NOMO-1 treated with dmso at 0.1 percent for 144 hours (cell line): ENCODE results near the gene CCDC13.

ENCODE experiments used
- DNase-seq: peaks from one replicate; lab custom pipeline; 2025; ENCODE audit not compliant: unreplicated experiment; lab: John Stamatoyannopoulos, UW

CCDC13 gene

DNA sequence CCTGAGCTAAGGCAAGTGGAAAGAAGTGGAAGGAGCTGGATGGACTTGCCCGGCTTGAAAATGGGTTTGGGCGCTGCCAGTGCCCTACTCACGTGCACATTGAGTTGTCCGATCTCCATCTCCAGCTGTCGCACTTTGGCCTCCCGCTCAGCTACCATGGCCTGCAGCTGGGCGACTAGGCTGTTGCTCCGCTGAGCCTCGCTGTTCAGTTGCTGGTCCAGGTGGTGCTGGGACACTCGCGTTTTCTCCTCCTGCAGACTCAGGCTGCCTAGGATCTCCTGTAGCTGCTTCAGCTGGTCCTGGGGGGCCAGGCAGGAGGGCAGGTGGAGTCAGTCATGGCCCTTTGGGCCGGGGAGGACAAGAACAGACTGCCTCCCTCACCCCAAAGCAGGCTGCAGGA, 37.4 kb downstream of the CCDC13 start:
- no peak for DNase-seq

DNA sequence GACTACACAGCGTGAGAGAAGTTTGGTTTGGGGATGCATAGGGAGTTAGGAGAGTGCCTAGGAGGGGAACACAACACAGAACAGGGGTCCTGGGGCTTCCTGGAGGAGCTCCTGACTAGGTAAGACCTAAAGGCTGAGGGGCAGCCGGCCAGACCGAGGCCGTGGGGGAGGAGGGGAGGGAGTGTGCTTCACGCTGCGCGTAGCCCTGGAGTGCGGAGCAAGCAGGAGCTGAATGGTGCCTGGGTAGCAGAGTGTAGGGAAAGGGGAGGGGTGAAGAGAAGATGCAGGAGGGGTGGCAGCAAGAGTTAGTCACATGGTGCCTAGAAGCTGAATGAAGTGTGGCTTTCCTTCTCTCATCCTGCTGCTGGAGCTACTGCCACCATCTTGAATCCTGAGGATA, 38.0 kb downstream of the CCDC13 start:
- DNase-seq = no peak

DNA sequence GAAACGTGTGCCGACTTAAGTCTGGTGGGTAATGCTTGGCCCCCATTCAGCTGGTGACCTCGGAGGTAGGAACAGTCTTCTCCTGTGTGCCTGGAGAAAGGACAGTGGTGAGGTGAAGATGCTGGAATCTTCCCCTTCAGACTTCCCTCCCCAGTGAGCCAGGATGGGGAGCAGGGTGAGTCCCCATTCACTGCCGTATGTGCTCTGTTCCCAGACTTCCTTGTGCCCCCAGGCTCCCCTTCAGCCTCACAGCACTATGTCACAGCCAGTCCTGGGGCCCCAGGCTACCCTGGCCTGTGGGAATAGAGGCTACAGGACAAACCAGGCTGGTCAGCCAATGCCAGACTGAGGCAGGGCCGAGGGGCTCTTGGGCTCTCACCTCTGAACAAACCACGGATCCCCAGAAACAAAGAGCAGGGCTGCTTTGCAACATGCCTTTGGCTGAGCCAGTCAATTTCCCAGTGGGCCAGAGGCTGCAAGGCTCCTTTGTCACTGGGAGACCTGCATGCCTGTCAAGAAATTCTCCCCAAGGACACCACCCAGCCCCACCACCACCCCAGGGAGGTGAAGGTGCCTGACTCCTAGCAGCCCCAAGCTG, 38.7 kb downstream of the CCDC13 start:
- no peak for DNase-seq

DNA sequence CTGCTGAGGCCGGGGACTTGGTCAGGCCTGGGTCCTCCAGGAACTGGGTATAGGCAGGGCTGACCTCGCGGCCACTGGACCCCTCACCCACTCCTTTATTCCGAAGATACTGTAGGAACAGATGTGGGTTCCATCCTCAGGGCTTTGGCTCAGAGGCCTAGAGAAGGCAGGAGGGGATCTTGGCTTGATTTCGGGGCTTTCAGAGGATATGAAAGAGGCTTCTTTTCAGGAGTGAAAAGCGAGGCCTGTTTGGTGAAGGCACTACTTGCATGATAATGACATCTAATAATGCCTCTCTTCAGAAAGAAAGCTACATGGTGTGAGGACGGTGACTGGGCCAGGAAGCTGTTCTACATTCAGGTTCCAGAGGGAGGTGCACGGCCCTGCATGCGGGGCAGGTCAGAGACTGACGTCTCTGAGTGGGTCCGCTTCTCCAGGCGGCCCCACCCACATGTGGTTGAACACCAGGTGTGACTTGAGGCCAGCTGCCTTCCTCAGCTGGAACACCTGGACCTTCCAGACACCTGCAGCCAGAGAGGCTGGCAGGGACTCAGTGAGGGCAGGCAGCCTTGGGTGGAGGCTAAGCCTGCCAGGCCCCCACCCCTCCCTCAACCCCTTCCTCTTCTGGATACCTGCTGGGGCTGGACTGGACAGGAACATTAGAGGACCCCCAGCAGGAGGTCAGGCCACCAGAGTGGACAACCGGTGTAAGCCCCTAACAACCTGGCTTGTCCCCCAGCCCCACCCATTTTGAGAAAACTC, 39.4 kb downstream of the CCDC13 start:
- no peak for DNase-seq

DNA sequence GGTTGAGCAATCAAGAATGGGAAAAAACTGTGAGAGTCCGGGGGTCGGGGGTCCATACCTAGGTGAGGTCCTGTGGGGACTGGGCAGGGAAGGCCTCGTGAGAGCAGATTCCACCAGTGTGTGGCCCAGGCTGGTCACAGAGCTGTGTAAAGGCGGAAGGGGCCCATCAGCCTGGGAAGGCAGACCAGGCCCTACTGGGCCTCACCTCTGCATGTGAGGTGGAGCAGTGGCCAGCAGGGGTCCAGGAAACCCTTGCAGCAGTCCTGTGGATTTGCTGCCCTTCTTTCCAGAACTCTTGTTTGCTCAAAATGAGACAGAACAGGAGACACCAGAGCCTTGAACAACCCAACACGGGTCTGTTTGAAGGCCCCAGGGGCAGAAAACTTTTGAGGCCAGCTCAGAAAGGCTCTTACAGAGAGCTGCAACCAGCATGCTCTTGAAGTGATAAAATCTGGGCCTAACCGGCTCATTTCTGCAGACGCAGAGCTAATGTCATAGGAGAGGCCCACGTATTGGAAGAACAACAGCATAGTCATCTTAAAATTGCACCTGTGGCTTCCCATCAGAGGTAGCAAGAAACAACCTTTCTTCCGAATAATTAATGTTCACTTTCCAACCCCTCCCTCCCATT, 40.1 kb downstream of the CCDC13 start:
- DNase-seq = no peak

DNA sequence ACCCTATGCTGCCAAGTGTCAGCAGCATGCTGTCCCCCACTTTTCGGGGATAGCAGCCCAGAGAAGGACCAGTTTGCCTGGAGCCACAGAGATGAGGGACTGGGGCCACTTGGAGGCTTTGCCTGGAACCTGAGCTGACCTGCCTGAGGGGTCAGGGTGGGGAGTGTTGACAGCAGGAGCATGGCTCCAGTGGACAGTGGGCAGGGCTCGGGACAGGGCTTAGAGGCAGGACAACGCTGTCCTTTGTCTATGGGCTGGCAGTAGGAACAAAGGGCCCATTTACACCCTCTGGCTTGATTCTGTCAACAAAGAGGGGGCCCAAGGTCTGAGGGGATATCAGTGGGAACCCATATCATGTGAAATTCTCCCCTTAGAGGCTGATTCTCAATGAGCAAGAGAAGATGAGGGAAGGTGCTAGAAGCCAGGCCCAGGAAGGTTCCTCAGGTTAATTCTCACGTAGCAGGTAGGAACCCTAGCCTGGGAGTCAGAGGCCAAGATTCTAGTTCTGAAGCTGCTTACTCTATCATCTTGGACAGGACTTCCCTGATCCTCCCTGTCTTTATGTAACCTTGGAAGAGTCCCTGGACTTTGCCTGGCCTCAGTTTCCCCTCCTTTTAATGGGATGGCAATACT, 40.7 kb downstream of the CCDC13 start:
- no peak for DNase-seq

DNA sequence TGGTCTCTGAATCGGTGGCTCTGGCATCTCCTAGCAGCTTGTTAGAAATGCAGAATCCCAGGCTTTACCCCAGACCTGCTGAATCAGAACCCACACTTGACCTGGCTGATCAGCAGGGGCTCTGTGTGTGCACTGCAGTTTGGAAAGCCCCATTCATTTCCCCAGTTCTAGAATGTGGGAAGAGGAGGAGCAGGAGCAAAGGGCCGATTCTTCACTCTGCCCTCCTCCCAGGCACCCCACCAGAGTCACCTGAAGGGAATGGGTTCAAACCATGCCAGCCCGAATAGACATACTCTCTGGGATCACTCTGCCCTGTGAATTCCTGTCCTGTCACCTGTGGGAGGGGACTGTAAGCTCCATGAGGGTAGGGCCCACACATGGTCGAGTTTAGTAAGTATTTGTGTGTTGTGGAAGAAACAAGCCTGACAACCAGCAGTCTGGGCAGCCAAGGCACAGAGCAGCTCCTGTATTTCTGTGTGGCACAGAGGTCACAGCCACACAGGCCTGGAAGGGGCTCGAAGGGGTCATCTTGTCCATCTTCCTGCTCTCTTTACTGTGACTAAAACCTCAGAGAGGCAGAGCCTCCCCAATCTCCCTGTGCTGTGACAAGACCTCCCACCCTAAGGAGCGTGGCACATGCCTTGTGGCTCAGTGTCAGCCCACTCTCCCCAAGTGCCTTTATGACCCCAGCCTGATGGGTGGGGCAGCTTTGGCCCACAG, 41.4 kb downstream of the CCDC13 start:
- DNase-seq = no peak

DNA sequence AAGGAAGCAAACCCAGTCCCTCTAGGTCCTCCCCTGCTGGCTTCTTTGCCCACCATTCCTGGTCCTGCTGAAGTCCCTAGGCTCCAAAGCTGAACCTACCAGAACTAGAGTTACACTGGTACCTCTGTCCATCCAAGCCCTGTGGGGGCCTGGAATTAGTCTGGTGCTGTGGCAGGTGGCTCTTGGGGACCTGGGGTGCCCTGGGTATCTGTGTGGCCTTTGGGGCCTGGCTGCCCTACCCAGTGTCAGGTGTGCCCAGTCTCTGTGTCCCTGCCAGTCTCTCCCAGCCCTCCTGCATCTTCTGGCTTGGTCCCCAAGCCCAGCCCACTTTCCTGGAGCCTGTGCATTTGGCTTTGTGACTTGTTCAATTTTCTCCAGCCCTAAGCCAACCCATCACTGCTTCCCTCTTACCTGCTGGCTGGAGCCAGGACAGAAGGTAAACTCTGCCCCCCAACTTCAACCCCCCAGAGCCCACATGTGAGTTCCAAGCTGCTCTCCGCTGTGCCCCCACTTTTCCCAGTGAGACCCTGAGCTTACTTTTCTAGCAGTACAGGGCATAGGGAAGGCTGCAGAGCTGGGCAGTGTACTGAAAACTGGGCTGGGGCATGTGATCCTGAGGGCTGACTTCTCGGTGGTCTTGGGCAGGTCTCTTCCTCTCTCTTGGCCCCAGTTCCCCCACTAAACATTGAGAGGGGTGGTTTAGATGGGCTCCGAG, 42.2 kb downstream of the CCDC13 start:
- DNase-seq = no peak

DNA sequence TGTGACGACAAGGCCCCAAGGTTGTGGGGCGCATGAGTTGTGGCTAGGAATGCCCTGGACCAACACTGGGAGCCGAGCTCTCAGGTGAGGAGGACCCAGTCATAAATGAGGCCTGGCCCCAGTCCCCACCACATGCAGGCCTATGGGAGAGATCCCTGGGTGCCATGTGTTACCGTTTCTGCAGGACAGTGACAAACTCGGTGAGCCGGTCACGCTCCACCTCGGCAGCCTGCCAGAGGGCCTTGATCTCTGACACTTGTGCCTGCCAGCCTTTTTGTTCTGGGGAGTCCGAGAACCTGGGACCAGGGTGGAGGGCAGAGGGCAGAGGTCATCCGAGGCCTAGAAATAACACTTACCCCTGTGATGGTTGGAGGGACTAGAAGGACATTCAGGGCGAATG, 42.8 kb downstream of the CCDC13 start:
- DNase-seq = no peak

DNA sequence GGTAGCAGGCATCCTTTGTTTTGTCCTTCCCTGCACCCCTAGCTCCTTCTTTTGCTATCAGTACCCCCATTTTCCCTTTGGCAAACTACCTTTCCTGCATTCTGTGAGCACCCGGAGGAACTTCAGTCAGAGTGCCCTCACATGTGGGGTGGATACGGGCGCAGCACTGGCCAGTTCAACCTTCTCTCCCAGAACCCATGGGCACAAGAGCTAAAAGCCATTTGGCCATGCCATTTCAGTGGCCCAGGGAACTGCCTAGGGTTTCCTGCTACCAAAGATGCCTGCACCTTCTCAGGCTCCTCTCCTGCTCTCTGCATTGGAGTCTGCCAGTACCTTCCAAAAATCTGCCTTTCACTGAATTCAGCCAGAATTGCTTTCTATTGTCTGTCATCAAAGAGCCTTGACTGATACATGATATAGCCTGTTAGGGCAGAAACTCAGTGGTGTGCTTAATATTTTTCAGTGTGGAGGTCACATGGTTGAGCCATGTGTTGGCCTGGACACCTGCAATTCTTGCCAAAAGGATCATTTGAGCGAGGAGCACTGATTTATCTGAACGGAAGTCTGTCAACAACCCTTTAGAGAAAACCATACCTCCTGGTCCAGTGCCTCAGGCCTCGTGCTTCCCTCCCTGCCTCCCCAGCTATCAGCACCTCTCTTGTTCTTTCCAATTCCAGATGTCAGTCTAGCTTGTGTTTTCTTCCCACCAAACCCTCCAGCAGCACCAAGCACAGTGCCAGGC, 43.5 kb downstream of the CCDC13 start:
- DNase-seq = no peak

DNA sequence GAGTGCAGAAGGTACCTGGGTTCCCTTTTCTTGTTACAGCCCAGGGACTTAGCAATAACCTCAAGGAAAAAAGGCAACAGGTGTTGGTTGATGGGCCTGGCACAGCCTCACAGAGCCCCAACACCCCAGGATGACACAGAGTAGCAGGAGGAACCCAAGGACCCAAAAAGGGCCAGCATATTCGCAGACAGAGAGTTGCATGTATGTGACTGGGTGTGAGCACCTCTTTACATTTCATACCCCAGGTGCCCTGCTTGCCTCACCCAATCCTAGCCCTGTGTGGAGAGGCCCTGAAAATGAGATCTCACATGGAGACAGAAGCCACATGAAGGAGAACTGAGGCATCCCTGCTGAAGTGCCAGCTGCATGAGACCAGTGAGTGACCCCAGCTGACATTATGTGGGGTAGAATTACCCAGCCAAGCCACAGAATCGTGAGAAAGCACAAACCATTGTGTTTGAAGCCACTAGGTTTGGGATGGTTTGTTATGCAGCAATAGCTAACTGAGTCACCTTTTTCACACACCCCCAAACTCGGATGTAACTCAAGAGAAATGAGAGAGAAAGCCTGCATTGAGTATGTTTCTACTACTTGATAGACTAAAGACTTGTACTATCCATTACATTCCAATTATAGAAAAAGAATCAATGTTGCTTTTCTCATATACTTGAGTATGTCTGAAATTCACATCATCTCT, 44.2 kb downstream of the CCDC13 start:
- no peak for DNase-seq

DNA sequence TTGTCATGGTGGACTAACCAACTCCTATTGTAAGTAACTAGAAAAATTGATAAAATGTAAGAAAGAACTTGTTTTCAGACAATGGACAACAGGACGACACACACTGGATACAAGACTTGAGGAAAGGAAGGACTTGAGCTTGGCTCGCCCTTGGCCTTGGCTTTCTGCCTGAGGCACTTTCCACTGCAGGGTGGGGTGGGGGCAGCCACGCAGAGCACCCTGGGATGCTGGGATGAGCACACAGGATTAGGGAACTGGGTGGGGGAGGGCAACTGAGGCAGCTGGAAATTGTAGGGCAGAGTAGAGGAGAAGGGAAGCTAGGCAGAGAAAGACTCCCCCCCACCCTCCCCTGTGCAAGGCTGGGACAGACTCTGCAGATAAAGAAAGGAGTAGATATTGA, 45.0 kb downstream of the CCDC13 start:
- DNase-seq = no peak

DNA sequence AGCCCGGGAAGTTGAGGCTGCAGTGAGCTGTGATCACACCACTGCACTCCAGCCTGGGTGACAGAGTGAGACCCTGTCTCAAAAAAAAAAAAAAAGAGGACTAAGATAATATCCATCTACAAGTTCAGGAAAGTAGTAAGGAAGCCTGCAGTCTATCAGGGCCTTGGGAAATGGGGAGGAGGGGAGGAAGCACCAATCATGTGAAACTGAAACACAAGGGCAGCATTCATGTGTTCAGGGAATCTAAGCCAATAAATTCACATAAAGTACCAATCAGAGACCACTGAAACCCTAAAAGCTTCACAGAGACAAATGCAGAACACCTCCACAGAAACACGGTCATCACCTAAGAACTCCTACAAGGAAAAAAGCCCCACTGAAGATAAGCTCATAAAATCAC, 47.6 kb downstream of the CCDC13 start:
- no peak for DNase-seq

DNA sequence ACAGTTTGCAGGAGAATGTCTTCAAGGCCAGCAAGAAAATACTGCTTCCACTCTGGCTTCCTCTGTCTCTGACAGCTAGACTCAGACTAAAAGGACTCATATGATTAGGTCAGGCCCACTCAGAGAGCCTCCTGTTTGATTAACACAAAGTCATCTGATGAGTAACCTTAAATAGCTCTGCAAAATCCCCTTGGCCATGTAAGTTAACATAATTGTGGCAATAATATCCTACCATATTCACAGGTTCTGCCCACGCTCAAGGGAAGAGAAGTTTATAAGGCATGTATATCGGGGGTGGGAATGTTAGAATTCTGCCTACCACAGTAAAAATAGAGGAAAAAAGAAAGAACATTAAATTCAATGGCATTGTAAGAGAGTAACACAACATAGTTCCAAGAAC, 49.8 kb downstream of the CCDC13 start:
- DNase-seq = no peak
